GM04504 (cell line): ENCODE data around the gene C2orf76.
A peak's percentile ranks its signal among the peaks of the same experiment; 100 is the strongest.
"Not testable (repeated sequence)": the region's sequence is repeated elsewhere in the genome, so short reads cannot be mapped to it uniquely, and the experiment has no call there.

Experiments used
- DNase-seq: peaks from one replicate; pipeline ENCODE4 v3.0.0-alpha.2; 2012; ENCODE audit warnings: low read depth

The C2orf76 gene

GRCh38 chr2:119294671-119295070 lies 72.0 kb downstream of the C2orf76 start:
- DNase-seq, result no peak

- no peak for DNase-seq
Measured at GRCh38 chr2:119293900-119294299, 72.7 kb downstream of the C2orf76 start.

- no peak for DNase-seq
Measured at GRCh38 chr2:119293254-119293653, 73.4 kb downstream of the C2orf76 start.

DNA sequence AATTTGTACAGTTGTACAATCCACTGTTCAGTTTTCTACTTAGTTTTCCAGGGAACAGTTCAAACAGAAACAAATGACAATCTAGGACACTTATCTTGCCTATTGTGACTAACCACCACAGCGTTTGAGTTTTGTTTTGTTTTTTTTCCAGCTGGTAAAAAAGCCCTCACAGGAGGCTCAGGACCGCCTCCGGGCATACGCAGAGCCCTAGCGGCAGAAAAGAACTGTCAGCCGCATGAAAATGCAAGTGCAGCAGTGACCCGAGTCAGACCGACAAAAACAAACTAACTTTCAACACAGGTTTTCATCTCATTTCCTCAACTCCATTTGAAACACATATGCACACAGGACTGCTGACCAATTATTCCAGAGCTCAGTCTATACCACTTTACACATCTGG lies 74.4 kb downstream of the C2orf76 start:
- no peak for DNase-seq

GRCh38 chr2:119291588-119292167 lies 75.0 kb downstream of the C2orf76 start:
- no peak for DNase-seq

GRCh38 chr2:119290859-119291587 lies 75.6 kb downstream of the C2orf76 start:
- DNase-seq, result peak; percentile 29

GRCh38 chr2:119289642-119290041 lies 77.0 kb downstream of the C2orf76 start:
- DNase-seq, result no peak

GRCh38 chr2:119289093-119289492 lies 77.5 kb downstream of the C2orf76 start:
- no peak for DNase-seq

DNA sequence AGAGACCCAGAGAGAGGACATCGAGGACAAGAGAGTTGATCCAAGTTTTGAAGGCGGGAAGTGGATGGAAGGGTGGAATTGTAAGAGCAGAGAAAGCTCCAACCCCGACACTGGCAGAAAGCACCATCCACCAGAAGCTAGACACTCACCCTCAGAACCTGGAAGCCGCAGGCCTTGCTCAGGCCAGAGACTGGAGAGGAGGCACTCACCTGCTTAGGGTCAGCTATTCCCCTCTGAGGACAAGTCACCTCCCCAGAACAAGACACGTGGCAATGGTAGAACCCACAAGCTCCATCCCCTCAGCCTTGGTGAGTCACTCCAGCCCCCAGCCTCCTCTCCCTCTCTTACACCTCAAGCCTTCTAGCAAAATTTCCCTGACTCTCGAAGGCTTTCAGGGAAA lies 78.1 kb downstream of the C2orf76 start:
- no peak for DNase-seq

DNA sequence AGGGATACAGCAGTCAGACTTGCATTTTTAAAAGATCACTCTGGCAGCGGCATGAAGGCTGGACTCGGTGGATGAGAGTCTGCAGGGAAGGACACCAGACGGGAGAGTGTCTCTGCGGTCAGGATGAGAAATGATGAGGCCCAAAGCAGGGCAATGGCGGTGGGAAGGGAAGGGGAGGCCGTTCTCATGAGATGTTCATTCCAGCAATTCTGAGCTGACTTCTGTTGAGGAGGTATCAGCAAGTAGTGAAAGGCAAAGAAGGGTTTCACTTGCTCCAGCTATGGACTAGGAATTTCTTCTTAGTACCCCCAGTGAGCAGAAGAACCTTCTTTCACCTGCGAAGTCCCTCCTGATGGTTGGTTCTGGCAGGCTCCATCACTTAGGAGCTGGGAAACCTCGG lies 80.0 kb downstream of the C2orf76 start:
- DNase-seq, result no peak

GRCh38 chr2:119283873-119284331 lies 82.7 kb downstream of the C2orf76 start:
- DNase-seq, result peak; percentile 58

DNA sequence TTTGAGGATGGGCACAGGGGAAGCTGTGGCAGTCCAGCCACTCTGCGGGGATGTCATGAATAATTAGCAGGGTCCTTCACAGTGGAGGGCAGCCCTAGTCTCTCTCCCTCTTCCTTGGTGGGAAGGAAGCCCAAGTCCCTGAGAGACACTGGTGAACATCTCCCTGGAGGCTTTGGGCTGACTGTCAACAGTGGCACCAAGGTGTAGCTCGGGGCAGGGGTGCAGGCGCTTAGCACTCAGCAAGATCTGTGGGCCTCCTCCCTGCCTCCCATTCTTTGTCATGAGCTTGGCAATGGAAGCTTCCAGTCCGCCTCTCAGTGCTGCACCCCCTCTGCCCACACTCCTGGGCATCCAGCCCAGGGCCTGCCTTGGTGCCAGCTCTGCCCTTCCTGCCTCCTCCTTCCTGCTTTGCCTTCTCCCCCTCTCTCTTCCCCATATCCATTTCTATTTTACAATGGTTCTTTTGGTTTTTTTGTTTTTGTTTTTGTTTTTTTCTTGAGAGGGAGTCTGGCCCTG lies 83.6 kb downstream of the C2orf76 start:
- no peak for DNase-seq

- DNase-seq, result no peak
Measured at GRCh38 chr2:119282146-119282995, 84.3 kb downstream of the C2orf76 start.

GRCh38 chr2:119280680-119281079 lies 86.0 kb downstream of the C2orf76 start:
- no peak for DNase-seq

- DNase-seq, result no peak
Measured at GRCh38 chr2:119279666-119280065, 87.0 kb downstream of the C2orf76 start.

DNA sequence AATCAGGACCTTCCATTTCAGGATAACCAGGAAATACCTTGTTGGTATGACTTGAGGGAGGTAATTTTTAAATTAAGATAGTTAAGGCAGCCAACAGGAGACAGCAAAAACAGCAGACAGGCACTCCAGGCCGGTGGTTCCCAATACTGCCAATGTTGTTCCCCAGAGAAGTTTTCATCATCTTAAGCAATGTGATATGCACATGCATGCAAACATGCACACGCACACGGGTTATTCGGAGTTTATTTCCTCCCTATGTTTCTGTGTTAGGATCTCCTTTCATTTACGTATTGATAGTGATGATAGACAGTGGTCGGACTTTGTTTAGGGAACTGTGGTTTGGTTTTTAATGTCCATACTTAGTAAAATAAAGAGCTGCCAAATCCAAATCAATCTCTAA lies 87.7 kb downstream of the C2orf76 start:
- no peak for DNase-seq

GRCh38 chr2:119278385-119278784 lies 88.2 kb downstream of the C2orf76 start:
- not testable (repeated sequence) for DNase-seq

DNA sequence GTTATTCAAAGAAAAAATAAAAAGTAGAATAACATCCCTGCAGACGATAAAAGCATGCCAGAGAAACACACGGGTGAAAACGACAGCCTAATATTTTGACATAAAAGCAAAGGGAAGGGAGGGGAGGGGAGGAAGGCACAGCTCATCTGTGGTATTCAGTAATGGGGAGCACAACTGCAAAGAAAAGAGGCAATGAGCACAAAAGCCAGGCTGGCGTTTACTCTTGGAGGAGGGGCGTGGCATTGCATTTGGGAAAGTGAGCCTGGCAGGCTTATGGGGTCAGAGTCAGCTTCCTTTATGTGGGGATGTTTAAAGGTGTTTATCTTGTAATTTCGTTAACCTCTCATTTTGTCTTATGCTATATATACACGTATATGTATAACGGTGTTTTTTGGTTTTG lies 89.8 kb downstream of the C2orf76 start:
- no peak for DNase-seq

- DNase-seq, result no peak
Measured at GRCh38 chr2:119267604-119268003, 99.0 kb downstream of the C2orf76 start.

- no peak for DNase-seq
Measured at GRCh38 chr2:119266091-119266589, 100.5 kb downstream of the C2orf76 start.

- DNase-seq, result no peak
Measured at GRCh38 chr2:119265693-119266066, 101.0 kb downstream of the C2orf76 start.
